Stimulated activated CD4-positive, alpha-beta T cell treated with anti-CD3 and anti-CD28 coated beads, Interleukin-12 subunit alpha, Interleukin-12 subunit beta, amount 100 ng/mL, for 4 hours (primary cell): ENCODE measurements around the gene SCRN1.
"Not testable (repeated sequence)": the region's sequence is repeated elsewhere in the genome, so short reads cannot be mapped to it uniquely, and the experiment has no call there.

ENCODE experiments used
- DNase-seq: peaks from one replicate; pipeline ENCODE4 v3.0.0-alpha.2; 2020

The SCRN1 gene

GRCh38 chr7:29924006-29924405, 65.6 kb downstream of the SCRN1 start:
- no peak for DNase-seq

DNA sequence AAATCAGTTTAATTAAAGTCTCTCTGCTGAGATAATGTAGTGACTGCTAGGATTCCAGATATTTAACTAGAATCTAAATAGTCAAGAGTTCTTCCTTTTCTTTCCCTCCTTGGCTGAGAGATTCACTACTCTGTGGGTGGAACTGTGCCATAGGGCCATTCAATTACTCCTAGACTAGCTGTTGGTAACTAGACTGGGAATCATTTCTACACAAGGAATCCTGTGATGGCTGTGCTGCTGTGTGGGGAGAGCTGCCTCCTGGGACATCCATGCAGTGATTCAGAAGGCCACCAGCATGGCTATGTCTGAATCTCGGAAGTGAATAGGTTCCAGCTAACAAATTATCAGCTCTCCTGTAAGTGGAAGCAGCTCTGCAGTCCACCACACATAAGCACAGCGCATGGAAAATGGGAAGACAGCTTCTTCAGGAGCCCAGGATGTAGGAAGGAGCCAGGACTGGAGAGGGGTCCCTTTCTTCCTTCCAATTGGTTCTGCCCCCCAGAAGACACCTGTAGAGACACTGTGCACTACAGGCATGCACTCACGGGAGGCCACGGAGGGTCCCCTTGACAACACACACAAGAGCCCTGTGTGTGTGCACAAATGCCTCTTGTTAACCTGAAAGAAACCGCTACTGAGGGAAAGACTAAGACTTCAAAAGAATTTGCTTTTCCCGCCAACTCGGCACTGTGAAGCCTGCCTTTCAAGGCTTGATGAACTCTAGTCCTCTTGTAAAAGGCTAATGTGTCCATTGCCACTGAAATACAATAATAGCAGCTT, 66.5 kb downstream of the SCRN1 start:
- DNase-seq = no peak

DNA sequence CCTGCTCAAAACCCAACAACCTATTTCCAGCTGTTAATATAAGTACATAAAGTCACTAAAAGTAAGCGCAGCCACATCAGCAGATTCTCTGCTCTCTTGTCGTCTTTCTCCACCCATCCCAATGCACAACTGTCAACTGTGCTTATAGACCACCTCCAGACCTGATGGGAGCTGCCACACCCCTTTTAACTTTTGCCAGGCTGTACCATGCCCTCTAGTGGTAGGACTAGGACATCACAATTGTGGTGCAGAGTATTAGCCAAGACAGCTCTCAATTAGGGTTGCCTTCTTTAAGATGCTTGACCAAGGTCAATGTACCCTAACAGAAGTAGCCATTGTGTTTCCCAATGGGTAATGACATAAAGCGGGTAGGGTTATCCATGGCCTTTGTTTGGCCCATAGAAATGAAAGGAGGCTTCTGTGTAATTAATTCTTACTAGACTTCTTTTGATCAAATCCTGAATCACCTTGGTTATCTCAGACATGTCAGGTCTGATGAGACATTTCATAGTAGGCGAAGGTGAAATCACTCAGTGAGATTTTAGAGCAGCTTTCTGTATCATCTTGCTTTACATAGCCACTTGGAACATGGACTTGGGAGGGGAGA, 68.1 kb downstream of the SCRN1 start:
- peak; percentile 8 for DNase-seq

DNA sequence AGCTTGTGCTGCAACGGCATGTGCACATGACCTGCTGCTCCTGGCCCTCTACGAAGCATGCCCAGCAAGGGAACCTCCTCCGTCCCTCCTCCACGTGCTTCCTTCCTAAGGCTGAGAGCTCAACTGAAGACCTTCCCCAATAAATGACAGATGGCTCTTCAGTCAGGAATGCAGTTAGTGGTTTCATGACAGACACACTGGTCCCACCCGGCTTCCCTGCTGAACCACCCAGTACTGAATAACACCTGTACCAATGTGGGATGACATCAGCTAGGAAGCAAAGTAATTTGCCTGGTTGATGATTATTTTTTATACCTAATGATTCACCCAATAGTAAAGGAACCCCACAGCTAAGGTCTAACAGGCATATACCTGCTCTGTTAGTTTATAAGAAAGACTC, 69.1 kb downstream of the SCRN1 start:
- no peak for DNase-seq

DNA sequence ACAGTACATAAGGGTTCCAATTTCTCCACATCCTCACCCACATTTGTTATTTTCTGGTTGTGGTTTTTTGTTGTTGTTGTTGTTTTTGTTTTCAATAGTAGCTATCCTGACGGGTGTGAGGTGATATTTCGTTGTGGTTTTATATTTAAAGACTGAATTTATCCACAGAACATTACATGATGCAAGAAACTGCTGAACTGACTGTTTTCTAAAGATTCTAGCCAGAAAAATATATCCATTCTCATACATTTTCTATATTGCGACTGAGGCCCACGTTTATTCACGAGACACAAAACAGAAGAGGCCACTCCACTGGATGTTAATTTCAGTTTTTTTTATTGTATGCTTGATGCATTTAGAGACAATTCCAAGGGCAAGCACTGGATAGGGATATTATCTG, 69.8 kb downstream of the SCRN1 start:
- DNase-seq = no peak

DNA sequence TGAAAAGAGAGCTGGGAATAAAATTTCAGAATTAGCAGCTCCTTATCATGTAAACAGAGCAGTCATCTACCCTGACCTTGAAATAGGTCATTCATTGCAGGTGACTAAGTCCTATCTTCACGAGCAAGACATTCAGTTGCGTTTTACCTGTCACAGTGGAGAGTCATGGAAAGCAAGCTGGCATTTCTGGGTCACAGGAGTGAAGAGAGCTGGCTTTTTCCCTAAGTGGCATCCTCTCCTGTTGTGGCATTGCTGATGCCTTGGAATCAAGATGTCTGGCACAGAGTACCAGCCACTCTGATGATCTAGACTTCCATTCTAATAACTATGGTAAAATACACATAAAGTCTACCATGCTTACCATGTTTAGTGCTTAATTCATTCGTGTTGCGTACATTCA, 70.8 kb downstream of the SCRN1 start:
- no peak for DNase-seq

DNA sequence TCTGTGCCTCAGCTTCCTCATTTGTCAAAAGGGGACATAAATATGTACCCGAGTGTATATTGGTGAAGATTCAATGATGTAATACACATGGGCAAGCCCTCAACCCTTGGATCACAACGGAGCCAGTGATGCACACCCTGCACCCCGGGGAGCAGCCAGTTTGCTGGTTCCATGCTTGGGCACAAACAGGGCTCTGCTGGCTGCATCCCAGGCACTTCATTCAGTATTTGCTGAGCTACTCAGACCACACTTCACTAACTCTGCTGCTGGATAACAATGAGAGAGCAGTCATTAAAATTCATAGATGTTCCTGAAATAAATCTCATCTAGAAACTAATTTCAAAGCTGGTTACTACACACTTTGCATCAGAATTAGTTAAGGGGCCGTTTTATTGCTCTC, 72.0 kb downstream of the SCRN1 start:
- no peak for DNase-seq

DNA sequence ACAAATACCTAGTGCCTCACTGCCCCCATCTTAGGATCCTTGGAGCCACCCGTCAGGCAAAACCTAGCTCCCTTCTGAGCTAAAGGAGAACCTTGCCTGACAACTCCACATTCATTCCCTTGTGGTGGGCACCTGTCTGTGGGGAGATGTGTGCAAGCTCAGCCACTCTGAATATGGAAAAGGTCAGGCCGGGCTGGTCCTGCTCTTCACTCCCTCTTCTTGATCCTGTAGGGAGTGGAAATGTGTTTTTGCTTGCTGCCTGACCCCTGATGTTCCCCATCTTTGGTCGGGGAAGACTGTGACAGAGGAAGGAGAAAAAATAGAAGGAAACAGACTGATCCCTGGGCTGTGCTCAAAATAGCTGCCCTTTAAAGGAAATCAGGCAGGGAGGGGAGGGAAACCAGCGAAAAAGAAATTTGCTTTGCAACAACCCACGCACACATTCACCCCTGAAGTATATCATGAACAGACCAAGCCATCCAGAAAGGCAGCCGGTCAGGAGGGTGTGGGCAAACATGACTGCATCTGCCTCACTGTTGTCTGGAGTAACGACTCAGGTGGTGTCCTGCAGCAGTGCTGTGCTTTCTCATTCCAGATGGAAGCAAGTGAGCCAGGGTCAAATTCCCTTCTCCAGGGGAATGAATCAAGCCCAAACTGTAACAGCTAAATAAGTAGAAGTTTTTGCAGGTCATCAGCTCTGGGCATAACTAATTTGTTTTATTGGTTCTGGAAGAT, 74.0 kb downstream of the SCRN1 start:
- no peak for DNase-seq

- DNase-seq = no peak
Observed at GRCh38 chr7:29914180-29914579, 75.4 kb downstream of the SCRN1 start.

- no peak for DNase-seq
Observed at GRCh38 chr7:29906200-29907022, 83.2 kb downstream of the SCRN1 start.

DNA sequence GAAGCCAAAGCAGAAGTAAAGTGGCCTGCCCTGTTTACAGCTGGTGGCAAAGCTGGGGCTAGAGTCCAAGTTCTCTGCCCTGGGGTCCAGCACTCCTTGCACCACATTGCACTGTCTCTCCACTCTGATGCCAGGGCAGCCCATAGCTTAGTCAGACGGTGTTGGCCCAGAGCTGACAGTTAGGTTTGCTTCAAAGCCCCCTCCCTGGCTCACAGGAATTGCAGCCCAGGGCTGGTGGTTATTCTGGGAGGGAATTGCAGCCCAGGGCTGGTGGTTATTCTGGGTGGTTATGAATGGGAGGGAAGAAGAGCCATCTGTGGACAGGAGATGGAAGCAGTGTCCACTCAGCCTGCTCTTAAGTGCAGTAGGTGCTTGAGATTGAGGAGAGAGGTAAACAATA, 88.9 kb downstream of the SCRN1 start:
- no peak for DNase-seq

GRCh38 chr7:29898301-29898700, 91.3 kb downstream of the SCRN1 start:
- DNase-seq = no peak

- DNase-seq = no peak
Observed at GRCh38 chr7:29896685-29897411, 92.8 kb downstream of the SCRN1 start.

DNA sequence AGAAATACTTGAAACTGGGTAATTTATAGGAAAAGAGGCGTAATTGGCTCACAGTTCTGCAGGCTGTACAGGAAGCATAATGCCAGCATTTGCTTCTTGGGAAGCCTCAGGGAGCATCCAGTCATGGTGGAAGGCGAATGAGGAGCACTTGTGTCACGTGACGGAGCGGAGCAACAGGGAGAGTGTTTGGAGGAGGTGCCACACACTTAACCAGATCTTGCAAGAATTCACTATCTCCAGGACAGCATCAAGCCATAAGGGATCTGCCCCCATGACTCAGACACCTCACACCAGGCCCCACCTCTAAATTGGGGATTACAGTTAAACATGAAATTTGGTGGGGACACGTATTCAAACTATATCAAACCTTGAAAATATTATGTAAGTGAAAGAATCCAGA, 94.0 kb downstream of the SCRN1 start:
- no peak for DNase-seq

- no peak for DNase-seq
Observed at GRCh38 chr7:29894256-29894655, 95.3 kb downstream of the SCRN1 start.

GRCh38 chr7:29893351-29893965, 96.1 kb downstream of the SCRN1 start:
- no peak for DNase-seq

- DNase-seq = no peak
Observed at GRCh38 chr7:29892231-29892630, 97.4 kb downstream of the SCRN1 start.

DNA sequence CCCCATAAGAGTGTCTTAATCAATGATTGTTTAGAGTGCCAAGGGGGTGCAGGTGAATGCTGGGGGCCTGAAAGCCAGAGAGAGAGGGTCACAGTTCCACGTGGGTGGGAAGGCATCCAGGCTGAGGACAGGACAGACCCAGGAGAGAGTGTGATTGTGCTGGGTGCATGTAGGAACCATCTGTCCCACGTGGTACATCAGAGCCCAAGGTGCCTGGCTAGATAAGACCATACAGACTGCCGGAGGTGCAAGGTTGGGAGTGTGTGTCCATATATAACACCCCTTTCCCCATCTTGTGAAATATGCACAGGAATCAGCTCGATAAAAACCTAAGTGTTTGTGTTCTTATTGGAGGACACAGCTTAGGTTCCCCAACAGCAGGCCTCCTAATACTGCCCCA, 97.8 kb downstream of the SCRN1 start:
- no peak for DNase-seq

GRCh38 chr7:29890786-29891185, 98.8 kb downstream of the SCRN1 start:
- not testable (repeated sequence) for DNase-seq

DNA sequence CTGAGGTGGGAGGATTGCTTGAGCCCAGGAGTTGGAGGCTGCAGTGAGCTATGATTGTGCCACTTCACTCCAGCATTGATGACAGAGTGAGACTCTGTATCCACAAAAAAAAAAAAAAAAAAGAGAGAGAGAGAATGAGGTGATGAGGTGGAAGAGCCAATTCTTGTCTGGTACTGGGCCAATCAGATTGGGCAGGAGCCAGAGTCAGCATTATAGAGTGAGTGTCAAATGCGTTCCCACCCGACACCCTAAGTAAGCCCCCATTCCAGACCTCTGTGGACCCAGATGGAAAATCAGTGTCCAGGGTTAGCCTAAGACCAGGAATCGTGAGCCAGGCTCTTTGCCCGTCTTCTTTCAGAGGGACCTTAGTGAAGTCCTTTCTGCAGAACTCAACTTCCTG, 99.3 kb downstream of the SCRN1 start:
- no peak for DNase-seq

- no peak for DNase-seq
Observed at GRCh38 chr7:29889288-29889687, 100.3 kb downstream of the SCRN1 start.

DNA sequence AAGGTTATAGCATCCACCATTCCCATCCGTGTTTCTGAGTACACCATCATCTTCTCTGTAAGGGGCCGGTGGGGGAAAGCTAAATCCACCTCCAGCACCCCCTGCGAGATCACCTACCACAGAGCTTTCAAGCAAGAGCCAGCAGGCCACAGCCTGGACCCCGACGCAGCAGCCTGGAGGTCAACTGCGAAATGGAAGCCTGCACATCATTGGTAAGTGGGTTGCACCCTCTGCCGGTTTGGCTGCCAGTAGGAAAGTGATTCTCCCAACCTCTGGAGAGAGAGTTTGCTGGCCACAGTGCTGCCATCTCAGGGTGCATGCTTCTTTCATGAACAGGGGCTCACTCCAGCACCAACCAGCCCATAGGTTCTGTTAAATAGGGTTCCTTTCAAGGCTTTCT, 101.6 kb downstream of the SCRN1 start:
- no peak for DNase-seq
